Vagina (tissue), 2 donors: Measurements from ENCODE around the gene PDLIM3. TPM values are rescaled to one million over a fixed set of nuclear protein-coding genes. Genes with fewer than 3 reads are reported as not detected.

Experiments used
- DNase-seq, 2 donors: peaks; one replicate each; pipeline ENCODE4 v3.0.0-alpha.2; 2017; ENCODE audit errors: extremely low spot score in 2 of 2
- H3K27ac ChIP-seq: fragments of 200-600 bp; sonication (generic); one replicate; pipeline ENCODE4 v1.5.1; 2019
- H3K27me3 ChIP-seq: fragments of 200-600 bp; sonication (generic); one replicate; pipeline ENCODE4 v1.5.1; 2019
- H3K36me3 ChIP-seq, 2 donors: fragments of 200-600 bp; sonication (generic); one replicate each; pipeline ENCODE4 v1.5.1; 2017 to 2019
- H3K4me1 ChIP-seq: fragments of 200-600 bp; sonication (generic); one replicate; pipeline ENCODE4 v1.5.1; 2019
- H3K4me3 ChIP-seq, 2 donors: fragments of 200-600 bp; sonication (generic); 1 replicate in 1 of 2; 2 replicates in 1 of 2; pipeline ENCODE4 v1.5.1; 2016 to 2019
- H3K9me3 ChIP-seq: fragments of 200-600 bp; sonication (generic); one replicate; pipeline ENCODE4 v1.5.1; 2019
- POLR2A ChIP-seq, 2 donors: fragments of 450-650 bp; IDR thresholded peaks; one replicate each; pipeline ENCODE4 v1.6.1; 2017; ENCODE audit warnings: antibody characterized with exemption in 2 of 2, mild to moderate bottlenecking in 2 of 2, moderate library complexity in 2 of 2
- POLR2AphosphoS5 ChIP-seq, 2 donors: sonication (generic); formaldehyde crosslinking; IDR thresholded peaks; one replicate each; pipeline ENCODE4 v1.9.0; 2017; ENCODE audit warnings: antibody characterized with exemption in 2 of 2, mild to moderate bottlenecking in 2 of 2, low read depth in 1 of 2; ENCODE audit not compliant: insufficient read depth in 1 of 2
- intact Hi-C: fragments of 100-400 bp; cut with DNase I; formaldehyde crosslinking; loops from one replicate; pipeline ENCODE4 v1.15.1; 2023
- total RNA-seq: library from RNA; depleted of rRNA; stranded (reverse); fragments of >200 nt; gene quantifications from one replicate; pipeline ENCODE4 v1.2.3, GENCODE V29; 2016
- TF ChIP-seq, protein P1 (sequence below), 3 experiments: fragments of 450-650 bp in 2 of 3; fragments of 200-600 bp in 1 of 3; sonication (generic) in 1 of 3; IDR thresholded peaks; one replicate each; pipeline ENCODE4 v1.5.1; 2017 to 2019; ENCODE audit warnings: antibody characterized with exemption in 3 of 3, mild to moderate bottlenecking in 2 of 3, moderate library complexity in 2 of 3

PDLIM3 gene
- total RNA-seq, 1 donor from 2014 or later, result 148 TPM

DNA sequence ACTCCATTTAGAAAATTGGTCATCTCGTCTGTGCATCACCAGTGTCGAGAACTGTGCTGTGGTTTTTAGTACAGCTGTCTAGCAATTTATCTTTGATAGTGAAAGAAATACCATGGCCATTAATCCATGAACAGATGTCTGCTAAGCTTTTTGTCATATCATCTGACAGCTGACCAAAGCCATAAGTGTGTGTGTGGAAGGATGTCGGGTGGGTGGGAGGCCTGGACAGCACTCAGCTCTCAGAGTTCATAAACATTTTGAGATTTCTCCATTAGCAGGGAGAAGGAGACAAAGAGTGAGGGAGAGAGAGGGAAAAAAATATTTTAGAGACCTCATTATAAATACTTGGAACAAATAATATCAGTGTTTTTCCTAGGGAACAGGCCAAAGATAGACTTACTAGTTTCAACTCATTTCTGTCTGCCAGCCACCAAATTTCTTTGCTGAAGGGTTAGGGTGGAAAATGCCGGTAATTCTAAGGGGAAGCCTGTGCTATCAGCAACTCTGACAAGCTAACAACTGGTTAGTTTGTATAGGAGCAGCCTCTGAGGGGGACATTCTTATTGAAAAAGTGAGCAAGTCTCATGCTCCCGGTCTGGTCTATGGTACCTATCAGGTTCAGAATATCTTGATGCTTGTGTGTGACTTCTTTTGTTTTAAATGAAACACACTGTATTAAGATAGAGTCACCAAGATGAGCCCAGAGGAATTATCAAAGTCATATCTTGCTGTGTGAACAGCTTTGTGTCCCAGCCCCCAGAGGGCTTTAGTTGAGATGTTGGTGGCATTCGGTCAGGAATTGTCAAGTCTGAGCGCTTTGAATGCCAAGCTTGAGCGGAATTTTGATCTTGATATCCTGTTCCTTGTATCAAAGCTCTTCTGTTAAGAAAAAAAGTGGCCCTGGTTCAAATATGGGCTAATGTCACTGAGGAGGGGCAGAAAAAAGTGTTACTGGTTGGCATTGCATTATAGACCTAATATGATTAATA is 41.9 kb upstream of the PDLIM3 start:
- intact Hi-C loops, result no loop called here
- TF ChIP-seq, protein P1, sequence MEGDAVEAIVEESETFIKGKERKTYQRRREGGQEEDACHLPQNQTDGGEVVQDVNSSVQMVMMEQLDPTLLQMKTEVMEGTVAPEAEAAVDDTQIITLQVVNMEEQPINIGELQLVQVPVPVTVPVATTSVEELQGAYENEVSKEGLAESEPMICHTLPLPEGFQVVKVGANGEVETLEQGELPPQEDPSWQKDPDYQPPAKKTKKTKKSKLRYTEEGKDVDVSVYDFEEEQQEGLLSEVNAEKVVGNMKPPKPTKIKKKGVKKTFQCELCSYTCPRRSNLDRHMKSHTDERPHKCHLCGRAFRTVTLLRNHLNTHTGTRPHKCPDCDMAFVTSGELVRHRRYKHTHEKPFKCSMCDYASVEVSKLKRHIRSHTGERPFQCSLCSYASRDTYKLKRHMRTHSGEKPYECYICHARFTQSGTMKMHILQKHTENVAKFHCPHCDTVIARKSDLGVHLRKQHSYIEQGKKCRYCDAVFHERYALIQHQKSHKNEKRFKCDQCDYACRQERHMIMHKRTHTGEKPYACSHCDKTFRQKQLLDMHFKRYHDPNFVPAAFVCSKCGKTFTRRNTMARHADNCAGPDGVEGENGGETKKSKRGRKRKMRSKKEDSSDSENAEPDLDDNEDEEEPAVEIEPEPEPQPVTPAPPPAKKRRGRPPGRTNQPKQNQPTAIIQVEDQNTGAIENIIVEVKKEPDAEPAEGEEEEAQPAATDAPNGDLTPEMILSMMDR (IDR thresholded peaks at IDR 0.05), result no peak
- no peak for TF ChIP-seq POLR2A (IDR thresholded peaks at IDR 0.05)
- no peak for TF ChIP-seq POLR2AphosphoS5 (IDR thresholded peaks at IDR 0.05; ENCODE audit: insufficient read depth in 1 of 2, low read depth in 1 of 2)
- H3K9me3 ChIP-seq, result no peaks in the 10 kb centered on the region
- no peaks in the 10 kb centered on the region for H3K4me1 ChIP-seq
- H3K27me3 ChIP-seq, result no peaks in the 10 kb centered on the region
- H3K36me3 ChIP-seq, result no peaks in the 10 kb centered on the region
- no peak overlapping the region for H3K4me3 ChIP-seq
- no peak overlapping the region for H3K27ac ChIP-seq
- DNase-seq, result peak in 1 of 2 donors; percentile 40

DNA sequence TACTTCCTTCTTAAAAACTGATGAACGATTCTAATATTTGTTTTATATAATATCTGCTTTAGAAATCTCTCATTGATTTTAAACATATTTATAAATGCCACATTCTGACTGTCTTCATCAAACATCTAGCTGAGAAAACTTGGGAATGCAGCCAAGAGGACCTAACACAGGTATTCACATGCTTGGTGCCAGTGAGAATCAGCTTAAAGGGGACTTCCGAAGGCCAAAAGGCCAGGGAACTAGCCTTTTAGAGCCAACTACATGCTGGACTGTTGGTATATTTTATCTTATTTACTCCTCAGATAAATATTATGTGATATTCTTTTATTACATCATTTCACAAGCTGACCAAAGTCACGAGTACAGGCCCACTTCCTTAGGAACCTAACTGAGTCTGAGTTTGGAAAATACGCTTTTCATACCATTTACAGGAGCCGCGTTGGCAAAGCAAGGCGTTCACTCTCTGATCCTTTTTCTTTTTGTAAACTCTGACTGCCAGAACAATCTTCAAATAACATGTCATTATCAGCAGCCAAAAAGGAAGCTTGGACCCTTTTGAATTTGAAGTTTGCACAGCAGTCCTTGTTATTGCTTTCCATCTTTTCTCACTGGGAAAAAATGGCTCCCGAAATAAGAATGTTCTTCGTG is 41.1 kb upstream of the PDLIM3 start:
- no peaks in the 10 kb centered on the region for H3K36me3 ChIP-seq
- no peaks in the 10 kb centered on the region for H3K9me3 ChIP-seq
- intact Hi-C loops, result no loop called here
- no peaks in the 10 kb centered on the region for H3K27me3 ChIP-seq
- H3K4me1 ChIP-seq, result no peaks in the 10 kb centered on the region
- no peak overlapping the region for H3K4me3 ChIP-seq
- TF ChIP-seq POLR2AphosphoS5 (IDR thresholded peaks at IDR 0.05; ENCODE audit: insufficient read depth in 1 of 2, low read depth in 1 of 2) (no peak), POLR2A (IDR thresholded peaks at IDR 0.05) (no peak)
- TF ChIP-seq, protein P1 (IDR thresholded peaks at IDR 0.05), result no peak
- DNase-seq, result peak in 1 of 2 donors; percentile 37
- no peak overlapping the region for H3K27ac ChIP-seq

DNA sequence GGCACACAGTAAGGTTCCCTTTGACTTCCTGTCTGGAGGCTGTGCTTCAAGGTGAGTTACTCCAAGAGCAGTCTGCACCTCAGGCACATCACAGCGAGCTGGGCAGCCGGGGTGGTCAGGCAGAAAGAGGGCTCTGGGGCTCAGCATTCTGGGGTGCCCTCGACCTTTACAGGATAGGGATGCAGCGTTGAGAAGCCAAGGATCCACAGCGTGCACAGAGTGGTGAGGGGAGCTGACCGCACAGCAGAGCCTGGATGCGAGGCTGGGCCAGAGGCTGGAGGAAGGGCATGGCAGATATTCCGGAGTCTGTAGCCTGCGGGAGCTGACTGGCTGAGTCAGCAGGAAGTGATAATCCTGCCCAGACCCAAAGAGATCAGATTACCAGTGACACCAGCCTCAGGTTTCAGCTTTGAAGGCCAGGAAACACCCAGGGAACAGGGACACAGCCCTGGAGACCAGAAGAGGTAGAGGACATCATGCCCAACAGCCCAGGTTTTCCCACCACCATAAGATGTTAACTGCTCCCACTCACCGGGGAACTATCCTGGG is 38.4 kb upstream of the PDLIM3 start:
- Histone ChIP-seq H3K9me3 (no peaks in the 10 kb centered on the region), H3K4me1 (no peaks in the 10 kb centered on the region), H3K27me3 (no peaks in the 10 kb centered on the region), H3K36me3 (no peaks in the 10 kb centered on the region), H3K27ac (peak overlapping the region; percentile 27), H3K4me3 (no peak overlapping the region)
- intact Hi-C loops, result no loop called here
- DNase-seq, result no peak
- no peak for TF ChIP-seq POLR2A (IDR thresholded peaks at IDR 0.05)
- TF ChIP-seq, protein P1 (IDR thresholded peaks at IDR 0.05), result no peak
- TF ChIP-seq POLR2AphosphoS5 (IDR thresholded peaks at IDR 0.05; ENCODE audit: insufficient read depth in 1 of 2, low read depth in 1 of 2), result no peak

DNA sequence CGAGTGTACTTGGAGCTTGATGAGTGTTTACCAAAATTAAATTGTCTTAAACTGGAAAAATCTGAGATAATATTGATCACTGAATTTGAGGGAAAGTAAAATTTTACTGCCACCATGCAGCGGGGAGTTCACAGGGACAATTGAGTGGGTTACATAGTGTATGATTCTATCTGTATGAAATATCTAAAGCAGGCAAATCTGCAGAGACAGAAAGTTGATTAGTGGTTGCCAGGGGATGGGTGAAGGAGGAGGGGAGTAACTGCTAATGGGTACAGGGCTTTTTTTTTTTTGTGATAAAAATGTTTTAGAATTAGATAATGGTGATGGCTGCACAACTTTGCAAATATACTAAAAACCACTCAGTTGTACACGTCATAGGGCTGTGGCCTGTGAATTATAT is 35.4 kb upstream of the PDLIM3 start:
- TF ChIP-seq, protein P1 (IDR thresholded peaks at IDR 0.05), result no peak
- TF ChIP-seq POLR2AphosphoS5 (IDR thresholded peaks at IDR 0.05; ENCODE audit: insufficient read depth in 1 of 2, low read depth in 1 of 2), result no peak
- Histone ChIP-seq H3K27ac (no peak overlapping the region), H3K9me3 (no peaks in the 10 kb centered on the region), H3K4me3 (no peak overlapping the region), H3K27me3 (no peaks in the 10 kb centered on the region), H3K36me3 (no peaks in the 10 kb centered on the region), H3K4me1 (no peaks in the 10 kb centered on the region)
- no peak for DNase-seq
- intact Hi-C loops, result no loop called here
